HG03139 (cell line): ENCODE measurements around the gene YPEL4.
"Not testable (repeated sequence)": the region's sequence is repeated elsewhere in the genome, so short reads cannot be mapped to it uniquely, and the experiment has no call there.

Experiments used
- ATAC-seq: cut with Tn5 transposase; IDR thresholded peaks from one replicate; pipeline ENCODE4 v1.9.1; 2021; ENCODE audit not compliant: unreplicated experiment

YPEL4 gene, protein sequence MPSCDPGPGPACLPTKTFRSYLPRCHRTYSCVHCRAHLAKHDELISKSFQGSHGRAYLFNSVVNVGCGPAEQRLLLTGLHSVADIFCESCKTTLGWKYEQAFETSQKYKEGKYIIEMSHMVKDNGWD

DNA sequence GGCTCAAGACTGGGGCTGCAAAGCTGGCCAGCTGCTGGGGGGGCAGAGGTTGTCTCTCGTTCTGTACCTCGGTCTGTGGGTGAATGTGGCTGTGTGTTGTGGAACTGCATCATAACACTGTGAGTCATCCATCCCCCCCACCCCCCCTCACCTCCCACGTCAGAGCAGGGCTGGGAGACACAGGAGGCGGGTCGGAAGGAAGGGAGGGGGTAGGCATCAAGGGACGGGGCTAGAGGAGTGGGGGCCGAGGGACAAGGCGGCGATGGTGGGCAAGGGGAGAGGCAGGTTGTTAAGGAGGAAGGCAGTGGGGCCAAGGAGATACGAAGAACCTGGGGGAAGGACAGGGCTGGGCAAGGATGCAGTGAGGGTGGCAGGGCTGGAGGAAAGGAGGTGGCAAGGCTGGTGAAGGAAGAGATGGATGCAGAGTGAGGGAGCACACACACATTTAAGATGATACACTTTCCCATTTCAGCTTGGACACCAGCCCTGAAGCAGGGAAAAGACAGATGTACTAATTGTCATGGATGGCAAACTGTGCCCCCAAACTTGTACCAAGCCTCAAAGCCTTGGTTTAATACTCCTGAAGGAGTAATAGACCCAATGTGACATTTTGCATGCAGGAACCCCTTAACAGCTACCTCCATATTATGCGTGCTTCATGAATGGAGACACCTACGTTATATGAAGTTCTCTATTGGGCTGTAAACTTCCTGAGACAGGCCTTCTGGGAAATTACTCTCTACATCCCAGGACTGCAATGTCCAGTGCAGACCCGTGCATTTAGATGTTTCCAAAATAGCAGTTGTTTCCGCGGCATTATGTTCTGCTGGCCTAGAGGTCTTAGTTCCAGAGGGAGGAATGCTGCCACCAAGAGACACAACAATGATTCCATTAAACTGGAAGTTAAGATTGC lies at the start of gene YPEL4:
Gene YPEL4 (minus strand): TSS at position 87 of the 913 bp plus-strand sequence. CDS start 2,805 bp downstream, outside the sequence.
- no peak for ATAC-seq

DNA sequence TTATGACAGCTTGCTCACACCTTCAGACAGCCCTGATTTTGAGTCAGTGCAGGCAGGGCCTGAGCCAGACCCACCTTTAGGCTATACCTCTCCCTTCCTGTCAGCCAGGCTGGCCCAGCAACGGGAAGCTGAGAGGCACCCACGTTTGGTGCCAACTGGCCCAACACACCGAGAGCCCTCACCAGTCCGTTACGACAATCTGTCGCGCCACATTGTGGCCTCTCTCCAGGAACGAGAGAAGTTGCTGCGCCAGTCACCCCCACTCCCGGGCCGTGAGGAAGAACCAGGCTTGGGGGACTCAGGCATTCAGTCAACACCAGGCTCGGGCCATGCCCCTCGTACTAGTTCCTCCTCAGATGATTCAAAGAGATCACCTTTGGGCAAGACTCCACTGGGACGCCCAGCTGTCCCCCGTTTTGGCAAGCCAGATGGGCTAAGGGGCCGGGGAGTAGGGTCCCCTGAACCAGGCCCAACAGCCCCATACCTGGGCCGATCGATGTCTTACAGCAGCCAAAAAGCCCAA lies 49.2 kb upstream of the YPEL4 start:
- no peak for ATAC-seq

- ATAC-seq, result not testable (repeated sequence)
These were observed 40.8 kb upstream of the YPEL4 start for GRCh38 chr11:57690474-57690873.

DNA sequence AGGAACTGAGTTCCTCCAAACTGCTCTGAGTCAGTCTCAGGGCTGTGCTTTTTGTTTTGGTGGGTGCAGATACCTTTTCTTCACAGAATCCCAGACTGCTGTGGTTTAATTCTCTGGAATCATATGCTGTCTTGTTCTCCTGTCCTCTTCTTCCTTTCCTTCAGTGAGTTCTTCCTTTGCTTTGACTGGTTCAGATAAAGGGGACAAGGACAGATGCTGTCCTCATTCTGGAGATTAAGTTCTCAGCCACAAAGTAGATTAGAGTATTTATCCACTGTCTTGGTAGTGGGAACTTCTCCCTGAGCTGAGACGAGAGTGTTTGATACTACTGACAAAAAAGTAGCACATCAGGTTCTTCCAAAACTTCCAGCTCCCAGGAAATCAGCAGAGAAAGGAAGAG lies 31.5 kb upstream of the YPEL4 start:
- ATAC-seq, result no peak

- ATAC-seq, result no peak
These were observed 30.8 kb upstream of the YPEL4 start for GRCh38 chr11:57680552-57680874.

DNA sequence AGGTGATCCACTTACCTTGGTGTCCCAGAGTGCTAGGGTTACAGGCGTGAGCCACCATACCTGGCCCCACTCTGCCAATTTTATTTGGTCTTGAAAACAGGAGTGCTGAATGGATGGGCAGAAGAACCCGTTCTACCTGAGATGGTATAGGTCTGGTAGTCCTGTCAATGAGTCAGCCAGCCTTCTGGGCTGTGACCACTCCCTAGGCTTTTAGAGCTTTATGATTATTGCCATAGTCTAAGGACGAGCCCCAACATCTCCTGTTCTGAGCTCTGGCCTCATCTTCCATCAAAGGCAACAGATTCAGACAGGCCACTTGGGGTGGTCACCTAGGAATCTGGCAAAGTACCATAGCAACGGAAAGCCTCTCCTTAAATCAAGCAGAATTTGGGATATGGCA lies 29.7 kb upstream of the YPEL4 start:
- no peak for ATAC-seq

GRCh38 chr11:57675176-57675941 lies 25.6 kb upstream of the YPEL4 start:
- ATAC-seq, result no peak

GRCh38 chr11:57674251-57674650 lies 24.5 kb upstream of the YPEL4 start:
- ATAC-seq, result no peak

GRCh38 chr11:57668434-57668782 lies 18.7 kb upstream of the YPEL4 start:
- ATAC-seq, result peak; percentile 4

GRCh38 chr11:57667736-57668433 lies 18.2 kb upstream of the YPEL4 start, which contains the start of gene ZDHHC5:
Gene ZDHHC5, plus strand, starts transcription at chr11:57668114. Its CDS starts 4,977 bp downstream, at chr11:57673091.
- ATAC-seq, result peak; percentile 86

DNA sequence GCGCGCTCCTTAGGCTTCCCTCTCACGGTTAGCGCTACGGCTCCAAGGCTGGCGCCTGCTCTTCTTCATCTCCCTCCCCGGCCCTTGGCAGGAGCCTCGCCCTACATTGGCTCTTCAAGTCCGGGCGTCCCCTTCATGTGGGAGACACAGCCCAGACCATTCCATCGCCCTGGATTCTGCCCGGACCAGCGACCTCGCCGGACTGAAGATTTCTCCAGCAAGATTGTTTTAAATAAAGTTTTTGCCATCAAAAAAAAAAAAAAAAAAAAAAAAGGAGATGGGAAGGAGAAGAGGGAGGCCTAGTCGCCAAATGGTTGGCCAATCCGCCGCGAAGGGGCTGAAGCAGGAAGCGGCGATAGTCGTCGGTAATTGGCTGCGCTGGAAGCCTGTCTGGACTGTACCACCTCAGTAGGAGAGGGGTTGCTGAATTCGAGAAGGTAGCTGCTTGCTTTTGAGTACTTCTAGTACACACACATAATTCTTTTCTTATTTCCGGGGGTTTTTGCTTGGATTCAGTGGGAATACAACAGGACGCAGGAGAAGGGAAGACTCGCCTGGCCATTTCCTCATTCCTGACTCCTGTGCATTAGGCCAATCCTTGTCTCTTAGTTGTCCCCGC lies 17.5 kb upstream of the YPEL4 start:
- ATAC-seq, result peak; percentile 63

DNA sequence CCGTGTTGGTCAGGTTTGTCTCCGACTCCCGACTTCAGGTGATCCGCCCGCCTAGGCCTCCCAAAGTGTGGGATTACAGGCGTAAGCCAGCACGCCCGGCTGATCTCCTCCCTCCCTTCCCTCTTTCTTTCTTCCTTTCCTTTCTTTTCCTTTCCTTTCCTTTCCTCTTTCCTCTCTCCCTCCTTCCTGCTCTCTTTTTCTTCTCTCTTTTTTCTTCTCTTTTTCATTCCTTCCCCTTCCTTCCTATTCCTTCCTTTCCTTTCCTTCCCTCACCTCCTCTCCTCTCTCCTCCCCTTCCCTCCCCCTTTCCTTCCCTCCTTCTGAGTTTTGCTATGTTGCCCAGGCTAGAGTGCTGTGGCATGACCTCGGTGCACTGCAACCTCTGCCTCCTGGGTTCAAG lies 14.3 kb upstream of the YPEL4 start:
- no peak for ATAC-seq

DNA sequence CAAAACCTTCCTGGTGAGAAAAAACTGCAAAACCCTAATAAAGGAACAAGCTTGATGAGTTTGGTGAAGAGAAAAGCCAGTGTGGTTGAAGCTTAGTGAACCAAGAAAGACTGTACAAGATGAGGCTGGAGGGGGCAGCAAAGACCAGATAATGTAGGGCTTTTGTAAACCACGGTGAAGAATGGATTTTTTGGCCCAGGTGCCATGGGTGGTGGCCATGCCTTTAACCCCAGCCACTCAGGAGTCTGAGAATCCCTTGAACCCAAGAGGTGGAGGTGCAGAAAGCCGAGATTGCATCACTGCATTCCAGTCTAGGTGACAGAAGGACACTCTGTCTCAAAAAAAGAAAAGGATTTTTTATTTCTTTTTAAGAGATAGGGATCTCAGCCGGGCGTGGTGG lies 13.2 kb upstream of the YPEL4 start:
- ATAC-seq, result no peak

DNA sequence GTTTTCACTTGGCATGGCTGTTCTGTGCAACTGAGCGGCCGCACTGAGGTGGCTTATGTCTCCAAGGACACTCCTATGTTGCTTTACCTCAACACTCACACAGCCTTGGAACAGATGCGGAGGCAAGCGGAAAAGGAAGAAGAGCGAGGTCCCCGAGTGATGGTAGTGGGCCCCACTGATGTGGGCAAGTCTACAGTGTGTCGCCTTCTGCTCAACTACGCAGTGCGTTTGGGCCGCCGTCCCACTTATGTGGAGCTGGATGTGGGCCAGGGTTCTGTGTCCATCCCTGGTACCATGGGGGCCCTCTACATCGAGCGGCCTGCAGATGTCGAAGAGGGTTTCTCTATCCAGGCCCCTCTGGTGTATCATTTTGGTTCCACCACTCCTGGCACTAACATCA lies 10.0 kb upstream of the YPEL4 start:
- no peak for ATAC-seq

GRCh38 chr11:57658023-57658361 lies 8.3 kb upstream of the YPEL4 start:
- no peak for ATAC-seq

GRCh38 chr11:57657194-57658022 lies 7.7 kb upstream of the YPEL4 start, which contains the start of gene CLP1:
Gene CLP1, plus strand, starts transcription at chr11:57657762. Its CDS starts 1,715 bp downstream, at chr11:57659477.
- peak; percentile 99 for ATAC-seq

DNA sequence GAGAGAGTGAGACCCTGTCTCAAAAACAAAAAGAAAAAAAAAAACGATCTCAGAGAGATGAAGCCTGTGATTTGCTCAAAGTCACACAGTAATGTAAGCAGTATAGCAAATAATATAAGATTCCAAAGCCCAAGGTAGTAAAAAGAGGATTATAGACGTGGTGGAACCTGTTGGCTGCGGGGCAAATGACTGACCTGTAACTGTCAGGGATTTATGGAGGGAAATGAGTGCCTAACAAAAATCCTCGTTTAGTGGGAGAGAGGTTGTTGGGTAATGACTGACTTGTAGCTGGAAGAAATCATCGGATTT lies 7.1 kb upstream of the YPEL4 start:
- ATAC-seq, result no peak

DNA sequence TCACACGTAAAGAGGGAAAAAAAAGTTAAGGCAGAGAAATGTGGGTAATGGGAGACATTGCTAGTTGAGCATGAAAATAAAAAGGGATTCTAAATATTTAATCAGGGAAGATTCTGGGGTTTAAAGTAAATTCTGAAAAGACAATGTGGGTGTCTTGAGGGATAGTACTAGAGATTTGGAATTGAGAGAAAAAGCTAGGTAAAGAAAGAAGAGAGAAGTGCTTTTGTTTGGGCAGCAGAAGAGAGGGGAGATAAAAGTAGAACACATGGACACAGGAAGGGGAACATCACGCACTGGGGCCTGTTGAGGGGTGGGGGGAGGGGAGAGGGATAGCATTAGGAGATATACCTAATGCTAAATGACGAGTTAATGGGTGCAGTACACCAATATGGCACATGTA lies 3.5 kb upstream of the YPEL4 start:
- ATAC-seq, result no peak

GRCh38 chr11:57652662-57653061 lies 3.0 kb upstream of the YPEL4 start:
- no peak for ATAC-seq

DNA sequence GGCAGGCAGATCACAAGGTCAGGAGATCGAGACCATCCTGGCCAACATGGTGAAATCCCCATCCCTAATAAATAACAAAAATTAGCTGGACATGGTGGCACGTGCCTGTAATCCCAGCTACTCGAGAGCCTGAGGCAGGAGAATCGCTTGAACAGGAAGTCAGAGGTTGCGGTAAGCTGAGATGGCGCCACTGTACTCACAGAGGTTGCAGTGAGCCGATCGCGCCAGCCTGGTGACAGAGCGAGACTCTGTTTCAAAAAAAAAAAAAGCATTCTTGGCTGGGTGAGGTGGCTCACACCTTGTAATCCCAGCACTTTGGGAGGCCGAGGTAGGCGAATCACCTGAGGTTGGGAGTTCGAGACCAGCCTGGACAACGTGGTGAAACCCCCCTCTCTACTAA lies 2.5 kb upstream of the YPEL4 start:
- ATAC-seq, result not testable (repeated sequence)
